Stimulated activated CD4-positive, alpha-beta T cell treated with anti-CD3 and anti-CD28 coated beads, Interleukin-4, amount 100 ng/mL, for 24 hours (primary cell): Measurements from ENCODE around the gene FGFRL1.
A peak's percentile ranks its signal among the peaks of the same experiment; 100 is the strongest.

Experiments used
- DNase-seq: peaks from one replicate; pipeline ENCODE4 v3.0.0-alpha.2; 2020

Gene FGFRL1, protein sequence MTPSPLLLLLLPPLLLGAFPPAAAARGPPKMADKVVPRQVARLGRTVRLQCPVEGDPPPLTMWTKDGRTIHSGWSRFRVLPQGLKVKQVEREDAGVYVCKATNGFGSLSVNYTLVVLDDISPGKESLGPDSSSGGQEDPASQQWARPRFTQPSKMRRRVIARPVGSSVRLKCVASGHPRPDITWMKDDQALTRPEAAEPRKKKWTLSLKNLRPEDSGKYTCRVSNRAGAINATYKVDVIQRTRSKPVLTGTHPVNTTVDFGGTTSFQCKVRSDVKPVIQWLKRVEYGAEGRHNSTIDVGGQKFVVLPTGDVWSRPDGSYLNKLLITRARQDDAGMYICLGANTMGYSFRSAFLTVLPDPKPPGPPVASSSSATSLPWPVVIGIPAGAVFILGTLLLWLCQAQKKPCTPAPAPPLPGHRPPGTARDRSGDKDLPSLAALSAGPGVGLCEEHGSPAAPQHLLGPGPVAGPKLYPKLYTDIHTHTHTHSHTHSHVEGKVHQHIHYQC

DNA sequence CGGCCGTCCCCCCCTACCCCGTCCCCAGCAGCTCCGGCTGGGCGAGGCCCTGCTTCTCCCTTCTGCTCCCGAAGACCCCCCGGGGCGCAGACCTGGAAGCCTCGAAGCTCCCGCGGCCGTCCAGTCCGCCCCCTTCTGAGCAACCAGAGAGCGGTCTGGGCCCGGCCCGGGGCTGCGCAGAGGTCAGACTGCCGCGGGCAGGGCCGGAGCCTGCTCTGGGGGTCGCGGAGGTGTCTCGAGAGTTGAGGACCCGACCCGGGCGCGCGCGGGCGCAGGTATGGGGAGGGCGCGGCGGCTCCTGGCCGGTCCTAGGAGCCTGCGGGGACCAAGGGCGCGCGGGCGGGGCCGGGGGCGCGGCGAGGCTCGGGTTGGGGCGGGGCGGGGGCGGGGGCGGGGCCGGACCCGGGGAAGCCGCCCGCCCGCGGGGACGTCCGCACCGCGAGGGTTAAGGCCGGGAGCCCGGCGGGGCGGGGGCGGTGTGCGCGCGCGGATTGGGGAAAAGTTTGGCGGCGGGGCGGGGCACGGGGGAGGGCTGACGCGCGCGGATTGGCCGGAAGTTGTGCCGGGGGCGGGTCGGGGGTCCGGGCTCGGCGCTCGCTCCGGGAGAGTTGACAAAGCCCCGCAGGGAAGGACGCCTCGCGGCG, at the start of gene FGFRL1:
Gene FGFRL1 (plus strand): TSS at position 605 of the 644 bp plus-strand sequence. CDS start 860 bp downstream, outside the sequence.
- peak; percentile 91 for DNase-seq

- no peak for DNase-seq
Observed at GRCh38 chr4:962231-963208, 48.9 kb upstream of the FGFRL1 start.

GRCh38 chr4:963276-964225, 47.9 kb upstream of the FGFRL1 start:
- DNase-seq: no peak

GRCh38 chr4:964346-965025, 46.9 kb upstream of the FGFRL1 start:
- no peak for DNase-seq

GRCh38 chr4:965048-965765, 46.2 kb upstream of the FGFRL1 start:
- no peak for DNase-seq

DNA sequence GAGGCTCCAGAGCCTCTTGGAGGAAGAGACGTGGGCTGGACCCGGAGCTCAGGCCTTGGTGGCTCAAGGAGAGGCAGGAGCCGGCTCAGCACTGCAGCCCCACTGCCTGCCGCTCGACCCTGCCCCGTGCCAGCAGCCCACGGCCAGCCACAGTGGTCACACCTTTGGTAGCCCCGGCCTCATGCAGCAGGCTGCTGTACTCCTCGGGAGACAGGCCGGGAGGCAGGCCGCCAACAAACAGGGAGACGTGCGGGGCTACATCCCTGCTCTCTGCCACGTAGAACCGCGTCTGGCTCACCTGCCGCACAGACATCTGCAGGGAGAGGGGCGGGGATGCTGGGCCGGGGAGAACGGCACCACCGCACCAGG, 45.7 kb upstream of the FGFRL1 start:
- no peak for DNase-seq

- DNase-seq: no peak
Observed at GRCh38 chr4:966266-967112, 44.9 kb upstream of the FGFRL1 start.

GRCh38 chr4:967113-968104, 44.0 kb upstream of the FGFRL1 start:
- DNase-seq: no peak

DNA sequence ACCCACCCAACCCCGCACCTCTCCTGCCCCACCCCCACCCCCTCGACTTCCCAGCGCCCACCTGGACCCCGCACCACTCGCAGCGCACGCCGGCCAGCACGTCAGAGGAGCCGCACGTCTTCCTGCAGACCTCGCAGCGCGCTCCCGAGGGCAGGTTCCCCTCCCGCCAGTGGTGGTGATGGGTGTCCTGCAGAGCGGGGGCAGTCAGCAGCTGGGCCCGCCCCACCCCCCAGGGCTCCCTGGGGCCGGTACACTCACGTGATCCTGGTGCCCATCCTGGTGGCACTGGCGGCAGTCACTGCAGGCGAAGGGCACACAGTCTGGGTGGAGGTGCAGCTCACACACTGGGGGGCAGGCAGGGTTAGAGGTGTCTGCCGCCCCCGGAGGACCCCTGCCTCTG, 43.2 kb upstream of the FGFRL1 start:
- no peak for DNase-seq

- no peak for DNase-seq
Observed at GRCh38 chr4:968621-969394, 42.6 kb upstream of the FGFRL1 start.

GRCh38 chr4:970046-970745, 41.2 kb upstream of the FGFRL1 start:
- no peak for DNase-seq

- no peak for DNase-seq
Observed at GRCh38 chr4:970854-971520, 40.4 kb upstream of the FGFRL1 start.

DNA sequence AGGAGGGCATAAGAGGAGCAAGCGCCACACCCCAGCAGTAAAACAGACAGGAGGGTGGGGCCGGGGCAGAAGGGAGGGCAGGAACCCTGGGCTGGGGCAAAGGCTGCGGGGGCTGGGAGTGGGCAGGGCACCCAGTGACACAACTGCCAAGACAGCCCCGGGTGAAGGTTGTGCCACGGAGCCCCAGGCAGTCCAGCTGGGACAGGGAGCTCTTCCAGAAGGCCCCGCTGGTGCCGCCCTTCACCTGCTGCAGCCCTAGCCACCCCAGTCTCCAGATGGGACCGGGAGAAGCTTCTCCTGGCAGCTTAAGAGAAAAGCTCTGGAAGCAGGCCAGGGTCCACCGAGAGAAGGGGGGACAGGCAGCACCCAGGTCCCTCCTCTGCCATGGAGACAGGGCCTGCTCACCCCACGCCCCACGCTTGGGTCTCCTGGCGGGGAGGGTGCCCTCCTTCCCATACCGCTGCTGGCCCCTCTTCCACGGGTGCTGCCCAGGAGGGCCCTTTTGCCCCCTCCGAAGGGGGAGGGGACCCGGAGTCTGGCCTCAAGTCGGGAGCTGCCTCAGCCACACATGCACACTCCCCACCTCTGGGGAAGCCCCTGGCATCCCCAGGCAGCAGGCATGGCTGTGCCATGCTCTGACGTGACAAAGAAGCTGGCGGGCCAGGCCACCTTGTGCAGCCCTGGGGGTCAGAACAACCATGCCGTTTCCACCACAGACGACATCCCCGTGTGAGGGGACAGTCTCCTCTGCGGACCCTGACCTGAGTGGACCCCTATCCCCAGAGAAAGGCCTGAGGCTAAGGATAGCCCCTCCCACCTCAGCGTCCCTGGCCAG, 39.5 kb upstream of the FGFRL1 start:
- DNase-seq: no peak

DNA sequence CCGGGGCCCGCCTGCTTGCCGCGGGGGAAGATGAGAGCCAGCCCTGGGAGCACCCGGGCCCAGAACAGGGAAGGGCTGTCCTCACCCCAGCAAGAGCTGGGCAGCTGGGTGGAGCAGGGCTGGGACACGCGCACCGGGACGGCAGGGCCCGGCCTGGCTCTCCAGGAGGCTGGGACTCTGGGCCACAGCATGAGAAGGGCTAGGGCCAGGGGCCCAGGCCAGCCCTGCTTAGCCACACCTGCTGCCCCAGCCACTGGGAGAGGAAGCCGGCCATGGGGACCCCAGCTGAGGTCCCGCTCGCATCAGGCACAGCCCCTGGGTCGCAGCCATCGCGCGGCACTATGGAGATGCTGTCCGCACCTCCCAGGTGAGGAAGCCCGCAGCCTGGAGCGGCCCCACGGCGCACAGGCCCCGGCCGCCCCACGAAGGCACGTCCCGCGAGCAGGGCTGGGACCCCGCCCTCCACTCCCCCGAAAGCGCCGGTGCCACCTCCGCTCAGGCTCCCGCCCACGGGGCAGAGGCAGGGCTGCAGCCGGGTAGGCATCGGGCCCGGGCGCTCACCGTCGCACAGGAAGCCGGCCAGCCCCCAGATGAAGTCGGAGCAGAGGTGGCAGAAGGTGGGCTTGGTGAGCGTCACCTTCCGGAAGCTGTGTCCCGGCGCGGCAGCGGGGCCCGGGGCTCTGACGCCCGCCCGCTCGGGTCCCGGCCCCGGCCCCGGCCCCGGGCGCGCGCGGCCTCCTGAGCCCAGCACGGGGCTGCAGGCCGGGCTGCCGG, 38.6 kb upstream of the FGFRL1 start:
- peak; percentile 53 for DNase-seq
